Spleen (tissue), 11 donors: ENCODE data around the gene LOXL1. TPM values are rescaled to one million over a fixed set of nuclear protein-coding genes. Genes with fewer than 3 reads are reported as not detected.

Experiments used
- DNase-seq: peaks from one replicate; pipeline ENCODE4 v3.0.0-alpha.2; 2020
- H3K27ac ChIP-seq, 8 donors: fragments of 200-600 bp; sonication (generic) in 7 of 8; 1 replicate in 4 of 8; 2 replicates in 4 of 8; pipeline versions ENCODE4 v1.5.0 to v1.8.0; 2016 to 2021; ENCODE audit warnings: inconsistent platforms in 4 of 8, mild to moderate bottlenecking in 4 of 8, moderate library complexity in 1 of 8
- H3K27me3 ChIP-seq, 7 donors: fragments of 200-600 bp; sonication (generic) in 6 of 7; replicated peaks in 1 of 7; 1 replicate in 4 of 7; 2 replicates in 3 of 7; pipeline versions ENCODE4 v1.5.0 to v1.8.0; 2016 to 2021; ENCODE audit warnings: inconsistent platforms in 3 of 7, mild to moderate bottlenecking in 1 of 7
- H3K36me3 ChIP-seq, 6 donors: fragments of 200-600 bp; sonication (generic) in 5 of 6; 1 replicate in 4 of 6; 2 replicates in 2 of 6; pipeline versions ENCODE4 v1.5.0 to v1.8.0; 2016 to 2021; ENCODE audit warnings: inconsistent platforms in 2 of 6
- H3K4me1 ChIP-seq, 6 donors: fragments of 200-600 bp; sonication (generic) in 5 of 6; 1 replicate in 3 of 6; 2 replicates in 3 of 6; pipeline versions ENCODE4 v1.5.0 to v1.8.0; 2016 to 2021; ENCODE audit warnings: inconsistent platforms in 3 of 6
- H3K4me3 ChIP-seq, 8 donors: fragments of 200-600 bp; sonication (generic) in 7 of 8; 1 replicate in 4 of 8; 2 replicates in 4 of 8; pipeline versions ENCODE4 v1.5.0 to v1.8.0; 2016 to 2021; ENCODE audit warnings: inconsistent platforms in 4 of 8, mild to moderate bottlenecking in 4 of 8, moderate library complexity in 2 of 8
- H3K9me3 ChIP-seq, 8 donors: fragments of 200-600 bp; sonication (generic) in 7 of 8; 1 replicate in 4 of 8; 2 replicates in 4 of 8; pipeline versions ENCODE4 v1.5.0 to v1.8.0; 2016 to 2021; ENCODE audit warnings: inconsistent platforms in 4 of 8
- CTCF ChIP-seq, 11 experiments: fragments of 200-600 bp in 7 of 11; fragments of 450-650 bp in 4 of 11; sonication (generic) in 4 of 11; IDR thresholded peaks in 8 of 11; conservative IDR thresholded peaks in 3 of 11; 1 replicate in 7 of 11; 2 replicates in 4 of 11; pipeline versions ENCODE4 v1.4.0 to v1.8.0; 2016 to 2021; ENCODE audit warnings: antibody characterized with exemption in 11 of 11, inconsistent platforms in 4 of 11, mild to moderate bottlenecking in 1 of 11
- POLR2A ChIP-seq, 3 donors: fragments of 450-650 bp; IDR thresholded peaks; one replicate each; pipeline ENCODE4 v1.5.1; 2017; ENCODE audit warnings: antibody characterized with exemption in 3 of 3, mild to moderate bottlenecking in 1 of 3
- POLR2AphosphoS5 ChIP-seq, 3 donors: sonication (generic); formaldehyde crosslinking; IDR thresholded peaks; one replicate each; pipeline ENCODE4 v1.5.1; 2017; ENCODE audit warnings: antibody characterized with exemption in 3 of 3
- WGBS, 5 donors: extraction: QIAGEN DNeasy Blood & Tissue Kit in 3 of 5; methylation state at CpG; one replicate each; pipeline versions ENCODE4 v1.1.5 to v1.1.7; 2013 to 2018; 5-methylcytosine and 5-hydroxymethylcytosine counted together
- intact Hi-C: fragments of 100-400 bp; cut with DNase I; formaldehyde crosslinking; loops from one replicate; pipeline ENCODE4 v1.15.0; 2023; ENCODE audit warnings: low total_unique reads
- polyA plus RNA-seq, 3 donors: library from polyadenylated mRNA; stranded (reverse); fragments of 200-250 nt; gene quantifications; one replicate each; pipeline ENCODE4 v1.2.1, GENCODE V29; 2013
- total RNA-seq, 7 donors: library from RNA; depleted of rRNA in 3 of 7; stranded (reverse); fragments of >200 nt in 3 of 7; fragmentation: NEBNext Ultra II Directional in 4 of 7; extraction: Animal tissue kit (Norgen Biotek cat#: 25700) in 4 of 7; gene quantifications; one replicate each; pipeline versions ENCODE4 v1.1.0 to v1.2.1, GENCODE V29; 2016 to 2021
- donor health status: healthy with polysubstance abuse.
- donor health status: DM: no; HTN: no; CAD: no; lungs with moderate emphysema.
- donor health status: DM: no; HTN: no; CAD: no.
- donor health status: Bipolar disorder and iron deficiency.
- donor health status: healthy.
- donor health status: DM: no; HTN: no; CAD: no.
- donor health status: DM: yes; HTN: yes; CAD: no.

LOXL1 gene
- total and polyA plus RNA-seq, 10 donors: 3.3 to 11.3 (median 8.1) TPM

- intact Hi-C loops: no loop called here
- DNase-seq: no peak
- no peak for TF ChIP-seq POLR2AphosphoS5 (IDR thresholded peaks at IDR 0.05)
- no peak for TF ChIP-seq CTCF (IDR thresholded peaks at IDR 0.05 in 8 of 11, conservative IDR thresholded peaks at IDR 0.05 in 3 of 11)
- TF ChIP-seq POLR2A (IDR thresholded peaks at IDR 0.05): no peak
- no peaks in the 10 kb centered on the region for H3K36me3 ChIP-seq
- 82 to 96% (median 92%) methylated on average over 7 of the region's 7 CpGs for WGBS, 5 donors
- H3K4me3 ChIP-seq: no peak overlapping the region
- no peak overlapping the region for H3K27ac ChIP-seq
- H3K4me1 ChIP-seq: no peaks in the 10 kb centered on the region
- no peaks in the 10 kb centered on the region for H3K9me3 ChIP-seq
- H3K27me3 ChIP-seq: no peaks in the 10 kb centered on the region
Observed at GRCh38 chr15:73901126-73901810, 25.0 kb upstream of the LOXL1 start.

- intact Hi-C loops: no loop called here
- Histone ChIP-seq H3K4me1 (no peaks in the 10 kb centered on the region), H3K4me3 (no peak overlapping the region), H3K27ac (no peak overlapping the region), H3K27me3 (no peaks in the 10 kb centered on the region), H3K9me3 (no peaks in the 10 kb centered on the region), H3K36me3 (no peaks in the 10 kb centered on the region)
- TF ChIP-seq POLR2AphosphoS5 (IDR thresholded peaks at IDR 0.05) (no peak), POLR2A (IDR thresholded peaks at IDR 0.05) (no peak)
- WGBS, 5 donors: 64 to 80% (median 79%) methylated on average over 11 of the region's 11 CpGs
- DNase-seq: no peak
Observed at GRCh38 chr15:73902121-73903020, 23.9 kb upstream of the LOXL1 start.

GRCh38 chr15:73904026-73904815, 22.0 kb upstream of the LOXL1 start:
- intact Hi-C loops: no loop called here
- H3K9me3 ChIP-seq: no peaks in the 10 kb centered on the region
- H3K27me3 ChIP-seq: no peaks in the 10 kb centered on the region
- peaks cover 0 to 5% (median 2%) of the 10 kb centered on the region in 6 donors for H3K4me1 ChIP-seq
- DNase-seq: no peak
- H3K36me3 ChIP-seq: no peaks in the 10 kb centered on the region
- H3K4me3 ChIP-seq: no peak overlapping the region
- no peak overlapping the region for H3K27ac ChIP-seq
- TF ChIP-seq POLR2AphosphoS5 (IDR thresholded peaks at IDR 0.05): no peak
- no peak for TF ChIP-seq POLR2A (IDR thresholded peaks at IDR 0.05)
- TF ChIP-seq CTCF (IDR thresholded peaks at IDR 0.05 in 8 of 11, conservative IDR thresholded peaks at IDR 0.05 in 3 of 11): no peak
- WGBS, 5 donors: 79 to 92% (median 83%) methylated on average over 9 of the region's 9 CpGs

- H3K27me3 ChIP-seq: no peaks in the 10 kb centered on the region
- H3K9me3 ChIP-seq: no peaks in the 10 kb centered on the region
- H3K27ac ChIP-seq: no peak overlapping the region
- WGBS, 5 donors: 86 to 95% (median 93%) methylated on average over 3 of the region's 3 CpGs
- H3K4me1 ChIP-seq: peaks cover 0 to 5% (median 2%) of the 10 kb centered on the region in 6 donors
- no peaks in the 10 kb centered on the region for H3K36me3 ChIP-seq
- DNase-seq: no peak
- no peak overlapping the region for H3K4me3 ChIP-seq
- no peak for TF ChIP-seq CTCF (IDR thresholded peaks at IDR 0.05 in 8 of 11, conservative IDR thresholded peaks at IDR 0.05 in 3 of 11)
- TF ChIP-seq POLR2AphosphoS5 (IDR thresholded peaks at IDR 0.05): no peak
- no peak for TF ChIP-seq POLR2A (IDR thresholded peaks at IDR 0.05)
- intact Hi-C loops: no loop called here
Observed at GRCh38 chr15:73905225-73905827, 20.9 kb upstream of the LOXL1 start.
